Naive thymus-derived CD4-positive, alpha-beta T cell (primary cell): ENCODE results near the gene TTC21A. TPM values are rescaled to one million over a fixed set of nuclear protein-coding genes. Genes with fewer than 3 reads are reported as not detected.
A peak's percentile ranks its signal among the peaks of the same experiment; 100 is the strongest.

ENCODE experiments used
- ATAC-seq: fragments of 150-1000 bp; cut with Tn5 transposase; 2 replicates; pipeline ENCODE4 v1.10.0; 2021; ENCODE audit warnings: mild to moderate bottlenecking, moderate library complexity
- CTCF ChIA-PET: fragments of 350-600 bp; sonication (Branson Sonifier 250); formaldehyde crosslinking; loops from one replicate; lab custom pipeline; 2021; ENCODE audit warnings: antibody characterized with exemption; lab: Charles Lee
- POLR2A ChIA-PET: fragments of 350-600 bp; sonication (Branson Sonifier 250); formaldehyde crosslinking; loops from one replicate; lab custom pipeline; 2021; ENCODE audit warnings: antibody characterized with exemption, inconsistent platforms; lab: Charles Lee
- DNase-seq, 9 donors: peaks; one replicate each; pipeline versions ENCODE4 v3.0.0 to v3.0.0-alpha.2; 2020 to 2022; ENCODE audit warnings: mixed read lengths in 1 of 9
- H3K27ac ChIP-seq: one replicate; pipeline ENCODE4 v1.7.0; 2013; ENCODE audit warnings: mild to moderate bottlenecking, low read depth, low read length, moderate library complexity
- H3K27me3 ChIP-seq, 2 donors: one replicate each; pipeline ENCODE4 v1.7.0; 2013; ENCODE audit warnings: low read length in 2 of 2, mild to moderate bottlenecking in 2 of 2, moderate library complexity in 2 of 2; ENCODE audit not compliant: control insufficient read depth in 2 of 2, insufficient read depth in 2 of 2
- H3K36me3 ChIP-seq, 3 experiments: 1 replicate in 2 of 3; 2 replicates in 1 of 3; pipeline ENCODE4 v1.7.0; 2013; ENCODE audit warnings: low read length in 3 of 3, mild to moderate bottlenecking in 3 of 3, moderate library complexity in 1 of 3; ENCODE audit not compliant: insufficient read depth in 3 of 3, control insufficient read depth in 2 of 3
- H3K4me1 ChIP-seq, 2 donors: one replicate each; pipeline ENCODE4 v1.7.0; 2013; ENCODE audit warnings: low read length in 2 of 2, mild to moderate bottlenecking in 2 of 2, moderate library complexity in 1 of 2; ENCODE audit not compliant: control insufficient read depth in 2 of 2, insufficient read depth in 2 of 2
- H3K4me3 ChIP-seq: 2 replicates; pipeline ENCODE4 v1.7.0; 2013; ENCODE audit warnings: mild to moderate bottlenecking, low read length
- H3K9me3 ChIP-seq, 3 experiments: 1 replicate in 2 of 3; 2 replicates in 1 of 3; pipeline ENCODE4 v1.7.0; 2013; ENCODE audit warnings: low read length in 3 of 3; ENCODE audit not compliant: control insufficient read depth in 2 of 3
- H3K27ac Mint-ChIP-seq, 9 donors: one replicate each; pipeline ENCODE4 v1.8.0; 2020 to 2022; ENCODE audit warnings: mixed read lengths in 9 of 9, mild to moderate bottlenecking in 8 of 9, moderate library complexity in 5 of 9, inconsistent platforms in 2 of 9
- H3K27me3 Mint-ChIP-seq, 5 donors: one replicate each; pipeline ENCODE4 v1.8.0; 2021 to 2022; ENCODE audit warnings: mixed read lengths in 5 of 5, mild to moderate bottlenecking in 1 of 5
- H3K36me3 Mint-ChIP-seq, 5 donors: one replicate each; pipeline ENCODE4 v1.8.0; 2020 to 2022; ENCODE audit warnings: mixed read lengths in 5 of 5, mild to moderate bottlenecking in 3 of 5, inconsistent platforms in 1 of 5
- H3K4me1 Mint-ChIP-seq, 7 donors: one replicate each; pipeline ENCODE4 v1.8.0; 2020 to 2022; ENCODE audit warnings: mixed read lengths in 7 of 7, mild to moderate bottlenecking in 3 of 7, inconsistent platforms in 1 of 7
- H3K4me3 Mint-ChIP-seq, 10 donors: one replicate each; pipeline ENCODE4 v1.8.0; 2020 to 2022; ENCODE audit warnings: mild to moderate bottlenecking in 10 of 10, mixed read lengths in 10 of 10, moderate library complexity in 6 of 10, inconsistent platforms in 2 of 10
- H3K9me3 Mint-ChIP-seq, 11 donors: one replicate each; pipeline ENCODE4 v1.8.0; 2020 to 2022; ENCODE audit warnings: mixed read lengths in 11 of 11, mild to moderate bottlenecking in 4 of 11, inconsistent platforms in 1 of 11, moderate library complexity in 1 of 11
- intact Hi-C, 2 donors: fragments of 100-400 bp; cut with micrococcal nuclease; formaldehyde crosslinking; loops; one replicate each; pipeline ENCODE4 v1.15.1; 2023
- polyA plus RNA-seq, 2 donors: library from polyadenylated mRNA; unstranded; fragments of 300-500 nt; fragmentation: Illumina TruSeq; gene quantifications; one replicate each; pipeline ENCODE4 v1.2.3, GENCODE V29; 2021
- total RNA-seq, 6 experiments: library from RNA in 5 of 6; stranded (reverse) in 5 of 6; gene quantifications; 1 replicate in 5 of 6; 2 replicates in 1 of 6; pipeline ENCODE4 v1.2.3 and lab custom pipeline; 2021 to 2026

The TTC21A gene
- total and polyA plus RNA-seq, 7 experiments from 2014 or later = 0.37 to 9.7 (median 4.8) TPM

- H3K4me1 ChIP-seq = peaks cover 23 to 33% of the 10 kb centered on the region in 2 donors
These were observed 36.7 kb downstream of the TTC21A start for GRCh38 chr3:39144095-39144747.

GRCh38 chr3:39144748-39145380 lies 37.4 kb downstream of the TTC21A start:
- Mint-ChIP-seq H3K4me1 (peaks cover 51 to 69% (median 60%) of the 10 kb centered on the region in 7 donors), H3K4me3 (peak overlapping the region in 1 of 10 donors; percentile 21), H3K36me3 (peaks cover 6 to 30% (median 21%) of the 10 kb centered on the region in 5 donors), H3K27me3 (no peaks in the 10 kb centered on the region), H3K27ac (peak overlapping the region in 7 of 9 donors; percentile 3 to 85 (median 45)), H3K9me3 (peaks cover 0 to 2% (median 0%) of the 10 kb centered on the region in 11 donors)
- ATAC-seq (no peak), DNase-seq (peak in 1 of 9 donors; percentile 18)
- peaks cover 16 to 56% (median 16%) of the 10 kb centered on the region in 3 experiments for H3K36me3 ChIP-seq
- intact Hi-C loops = no loop called here
- H3K27ac ChIP-seq = no peak overlapping the region
- H3K27me3 ChIP-seq = no peaks in the 10 kb centered on the region
- POLR2A ChIA-PET = no interaction called here
- peaks cover 30 to 39% of the 10 kb centered on the region in 2 donors for H3K4me1 ChIP-seq
- CTCF ChIA-PET = interaction anchor here (1.0 kb wide), 1 partner anchor 36 kb away, joined by 3 read pairs; no protein-coding TSS in a partner anchor
- H3K4me3 ChIP-seq = no peak overlapping the region
- no peaks in the 10 kb centered on the region for H3K9me3 ChIP-seq

More at GRCh38 chr3:39144095-39144747, 36.7 kb downstream of the TTC21A start:
- no peak for ATAC-seq
- POLR2A ChIA-PET = no interaction called here
- peak overlapping the region in 7 of 9 donors; percentile 3 to 85 (median 45) for H3K27ac Mint-ChIP-seq
- H3K27ac ChIP-seq = no peak overlapping the region
- peaks cover 44 to 62% (median 54%) of the 10 kb centered on the region in 7 donors for H3K4me1 Mint-ChIP-seq
- peaks cover 0 to 2% (median 0%) of the 10 kb centered on the region in 11 donors for H3K9me3 Mint-ChIP-seq
- H3K27me3 ChIP-seq = no peaks in the 10 kb centered on the region
- no peaks in the 10 kb centered on the region for H3K27me3 Mint-ChIP-seq
- H3K9me3 ChIP-seq = no peaks in the 10 kb centered on the region
- H3K36me3 ChIP-seq = peaks cover 16 to 56% (median 16%) of the 10 kb centered on the region in 3 experiments
- no peak overlapping the region for H3K4me3 ChIP-seq
- intact Hi-C loops = no loop called here
- no peak for DNase-seq
- H3K36me3 Mint-ChIP-seq = peaks cover 6 to 30% (median 21%) of the 10 kb centered on the region in 5 donors
- CTCF ChIA-PET = interaction anchor here (1.0 to 1.5 kb wide), 2 partner anchors 22 to 144 kb away, joined by 4 read pairs; no protein-coding TSS in a partner anchor
- peak overlapping the region in 1 of 10 donors; percentile 21 for H3K4me3 Mint-ChIP-seq

- H3K36me3 ChIP-seq = peaks cover 16 to 56% (median 16%) of the 10 kb centered on the region in 3 experiments
- H3K27me3 ChIP-seq = no peaks in the 10 kb centered on the region
- CTCF ChIA-PET = interaction anchor here (0.7 to 1.3 kb wide), 3 partner anchors 19 to 45 kb away, joined by 3 to 5 read pairs (median 3); no protein-coding TSS in a partner anchor
- intact Hi-C loops = loop anchor here in 1 of 2 donors (2.0 kb wide), 1 partner anchor 19 kb away; no protein-coding TSS in a partner anchor
- Mint-ChIP-seq H3K27me3 (no peaks in the 10 kb centered on the region), H3K4me1 (peaks cover 63 to 77% (median 68%) of the 10 kb centered on the region in 7 donors), H3K36me3 (peaks cover 6 to 27% (median 21%) of the 10 kb centered on the region in 5 donors), H3K9me3 (peaks cover 0 to 2% (median 0%) of the 10 kb centered on the region in 11 donors), H3K27ac (peak overlapping the region; percentile 92 to 99 (median 98)), H3K4me3 (peak overlapping the region in 9 of 10 donors; percentile 11 to 99 (median 95))
- no peaks in the 10 kb centered on the region for H3K9me3 ChIP-seq
- H3K27ac ChIP-seq = peak overlapping the region; percentile 3
- H3K4me1 ChIP-seq = peaks cover 42 to 51% of the 10 kb centered on the region in 2 donors
- H3K4me3 ChIP-seq = no peak overlapping the region
- DNase-seq (peak in 1 of 9 donors; percentile 19), ATAC-seq (no peak)
- POLR2A ChIA-PET = interaction anchor here (1.2 to 1.6 kb wide), 2 partner anchors 20 to 38 kb away, joined by 3 to 6 read pairs; partner anchors contain the start of genes GORASP1 and TTC21A
These were observed 38.6 kb downstream of the TTC21A start for GRCh38 chr3:39146083-39146501.

- Mint-ChIP-seq H3K4me1 (peaks cover 65 to 79% (median 73%) of the 10 kb centered on the region in 7 donors), H3K36me3 (peaks cover 6 to 27% (median 21%) of the 10 kb centered on the region in 5 donors), H3K9me3 (peaks cover 0 to 2% (median 0%) of the 10 kb centered on the region in 11 donors), H3K27ac (peak overlapping the region; percentile 92 to 99 (median 98)), H3K27me3 (no peaks in the 10 kb centered on the region), H3K4me3 (peak overlapping the region; percentile 85 to 99 (median 95))
- POLR2A ChIA-PET = interaction anchor here (1.2 to 1.6 kb wide), 5 partner anchors 19 to 41 kb away, joined by 3 to 7 read pairs (median 4); partner anchors contain the start of genes GORASP1 and TTC21A
- peaks cover 16 to 50% (median 16%) of the 10 kb centered on the region in 3 experiments for H3K36me3 ChIP-seq
- H3K27ac ChIP-seq = peak overlapping the region; percentile 64
- no peaks in the 10 kb centered on the region for H3K27me3 ChIP-seq
- intact Hi-C loops = loop anchor here in 1 of 2 donors (1.0 to 2.0 kb wide), 2 partner anchors 20 to 39 kb away; no protein-coding TSS in a partner anchor
- peak in 6 of 9 donors; percentile 22 to 73 (median 44) for DNase-seq
- H3K4me3 ChIP-seq = peak overlapping the region; percentile 59
- H3K9me3 ChIP-seq = no peaks in the 10 kb centered on the region
- H3K4me1 ChIP-seq = peaks cover 50 to 59% of the 10 kb centered on the region in 2 donors
- peak; percentile 63 for ATAC-seq
- CTCF ChIA-PET = interaction anchor here (0.5 to 1.3 kb wide), 6 partner anchors 16 to 146 kb away, joined by 3 to 5 read pairs (median 4); no protein-coding TSS in a partner anchor
These were observed 39.4 kb downstream of the TTC21A start for GRCh38 chr3:39146611-39147591.

GRCh38 chr3:39147711-39148434 lies 40.4 kb downstream of the TTC21A start:
- H3K9me3 ChIP-seq = no peaks in the 10 kb centered on the region
- ATAC-seq (no peak), DNase-seq (peak in 8 of 9 donors; percentile 43 to 60 (median 60))
- peaks cover 12 to 42% (median 16%) of the 10 kb centered on the region in 3 experiments for H3K36me3 ChIP-seq
- POLR2A ChIA-PET = interaction anchor here (1.2 to 1.6 kb wide), 5 partner anchors 20 to 42 kb away, joined by 3 to 7 read pairs (median 5); partner anchors contain the start of genes GORASP1 and TTC21A
- Mint-ChIP-seq H3K27me3 (no peaks in the 10 kb centered on the region), H3K36me3 (peaks cover 6 to 25% (median 18%) of the 10 kb centered on the region in 5 donors), H3K27ac (peak overlapping the region; percentile 92 to 99 (median 98)), H3K9me3 (peaks cover 0 to 2% (median 0%) of the 10 kb centered on the region in 11 donors), H3K4me3 (peak overlapping the region; percentile 85 to 99 (median 95)), H3K4me1 (peaks cover 67 to 82% (median 74%) of the 10 kb centered on the region in 7 donors)
- H3K27ac ChIP-seq = peak overlapping the region; percentile 64
- H3K27me3 ChIP-seq = no peaks in the 10 kb centered on the region
- peak overlapping the region; percentile 59 for H3K4me3 ChIP-seq
- CTCF ChIA-PET = interaction anchor here (0.6 to 1.4 kb wide), 6 partner anchors 9 to 145 kb away, joined by 3 to 5 read pairs (median 3); no protein-coding TSS in a partner anchor
- H3K4me1 ChIP-seq = peaks cover 57 to 63% of the 10 kb centered on the region in 2 donors
- intact Hi-C loops = loop anchor here (1.0 to 2.0 kb wide), 3 partner anchors 21 to 41 kb away; partner anchors contain the start of genes GORASP1 (in 1 of the 2) and TTC21A (in 1 of the 2)
